Cardiac fibroblast (primary cell): ENCODE results near the gene DGUOK.

ENCODE experiments used
- DNase-seq, 2 donors: peaks; one replicate each; pipeline versions ENCODE4 v3.0.0 to v3.0.0-alpha.2; 2010; ENCODE audit warnings: low read depth in 2 of 2
- H3K4me3 ChIP-seq, 2 donors: replicated peaks in 1 of 2; 1 replicate in 1 of 2; 2 replicates in 1 of 2; pipeline ENCODE4 v1.5.1; 2011; ENCODE audit warnings: low read depth in 2 of 2, low read length in 2 of 2, mild to moderate bottlenecking in 2 of 2, moderate library complexity in 1 of 2
- CTCF ChIP-seq: IDR thresholded peaks from one replicate; pipeline ENCODE4 v1.5.1; 2011; ENCODE audit warnings: low read depth, mild to moderate bottlenecking, low read length, inconsistent platforms

DGUOK gene

GRCh38 chr2:73894877-73895276 lies 31.8 kb upstream of the DGUOK start:
- DNase-seq: no peak
- TF ChIP-seq CTCF: no peak
- no peak overlapping the region for H3K4me3 ChIP-seq

- DNase-seq: no peak
- TF ChIP-seq CTCF: no peak
- H3K4me3 ChIP-seq: no peak overlapping the region
These were observed 31.2 kb upstream of the DGUOK start for GRCh38 chr2:73895473-73895872.

GRCh38 chr2:73896362-73897239 lies 30.1 kb upstream of the DGUOK start:
- no peak overlapping the region for H3K4me3 ChIP-seq
- TF ChIP-seq CTCF: no peak
- DNase-seq: peak; percentile 60 to 74

- no peak for TF ChIP-seq CTCF
- no peak for DNase-seq
- no peak overlapping the region for H3K4me3 ChIP-seq
These were observed 29.5 kb upstream of the DGUOK start for GRCh38 chr2:73897240-73897583.

- DNase-seq: no peak
- no peak overlapping the region for H3K4me3 ChIP-seq
- TF ChIP-seq CTCF: no peak
These were observed 28.7 kb upstream of the DGUOK start for GRCh38 chr2:73897934-73898333.

- no peak for TF ChIP-seq CTCF
- DNase-seq: no peak
- H3K4me3 ChIP-seq: no peak overlapping the region
These were observed 26.8 kb upstream of the DGUOK start for GRCh38 chr2:73899801-73900336.
